Psoas muscle (tissue), 8 donors: ENCODE results near the gene MAGEF1. TPM values are rescaled to one million over a fixed set of nuclear protein-coding genes. Genes with fewer than 3 reads are reported as not detected.
A peak's percentile ranks its signal among the peaks of the same experiment; 100 is the strongest.

ENCODE experiments used
- ATAC-seq, 4 donors: fragments of 200-7000 bp; cut with Tn5 transposase; one replicate each; pipeline ENCODE4 v1.9.1; 2020; ENCODE audit warnings: moderate library complexity in 3 of 4, mild to moderate bottlenecking in 2 of 4
- DNase-seq, 2 donors: peaks; one replicate each; pipeline ENCODE4 v3.0.0-alpha.2; 2020
- H3K27ac ChIP-seq: fragments of 200-600 bp; one replicate; pipeline ENCODE4 v1.8.0; 2022
- H3K27me3 ChIP-seq, 3 donors: fragments of 200-600 bp in 1 of 3; one replicate each; pipeline versions ENCODE4 v1.6.1 to v1.8.0; 2013 to 2022; ENCODE audit warnings: low read length in 2 of 3, mild to moderate bottlenecking in 2 of 3, moderate library complexity in 1 of 3; ENCODE audit not compliant: insufficient read depth in 3 of 3
- H3K36me3 ChIP-seq, 2 donors: fragments of 200-600 bp in 1 of 2; one replicate each; pipeline versions ENCODE4 v1.6.1 to v1.8.0; 2013 to 2022; ENCODE audit warnings: low read depth in 1 of 2, mild to moderate bottlenecking in 1 of 2, moderate library complexity in 1 of 2; ENCODE audit not compliant: insufficient read depth in 1 of 2
- H3K4me1 ChIP-seq: fragments of 200-600 bp; one replicate; pipeline ENCODE4 v1.8.0; 2022
- H3K4me3 ChIP-seq: fragments of 200-600 bp; one replicate; pipeline ENCODE4 v1.8.0; 2022; ENCODE audit warnings: mild to moderate bottlenecking
- H3K9me3 ChIP-seq: fragments of 200-600 bp; one replicate; pipeline ENCODE4 v1.8.0; 2022
- WGBS, 3 donors: extraction: QIAGEN DNeasy Blood & Tissue Kit; methylation state at CpG; one replicate each; pipeline versions ENCODE4 v1.1.6 to v1.1.7; 2013; 5-methylcytosine and 5-hydroxymethylcytosine counted together
- intact Hi-C, 2 donors: fragments of 100-400 bp; cut with DNase I; formaldehyde crosslinking; loops; one replicate each; pipeline versions ENCODE4 v1.11.0 to v1.14.2; 2022
- polyA plus RNA-seq, 3 donors: library from polyadenylated mRNA; stranded (reverse); fragments of 200-250 nt; gene quantifications; one replicate each; pipeline ENCODE4 v1.2.3, GENCODE V29; 2013
- total RNA-seq, 4 donors: library from RNA; stranded (reverse); fragmentation: NEBNext Ultra II Directional in 2 of 4; extraction: Animal tissue kit (Norgen Biotek cat#: 25700) in 2 of 4; gene quantifications; one replicate each; pipeline versions ENCODE4 v1.2.1 to v1.2.4, GENCODE V29; 2021 to 2023
- TF ChIP-seq, protein P1 (sequence below): fragments of 200-600 bp; IDR thresholded peaks from one replicate; pipeline ENCODE4 v1.8.0; 2022; ENCODE audit warnings: antibody characterized with exemption
- donor health status: healthy with polysubstance abuse.
- donor health status: DM: no; HTN: no; CAD: no; lungs with moderate emphysema.
- donor health status: Bipolar disorder and iron deficiency.
- donor health status: healthy.
- donor health status: DM: yes; HTN: yes; CAD: no.
- donor health status: DM: no; HTN: no; CAD: no.
- donor health status: DM: no; HTN: no; CAD: no.
- donor health status: DM: yes; HTN: yes; CAD: no.

MAGEF1 gene
- total and polyA plus RNA-seq, 7 donors: 13.0 to 27.3 (median 17.6) TPM

DNA sequence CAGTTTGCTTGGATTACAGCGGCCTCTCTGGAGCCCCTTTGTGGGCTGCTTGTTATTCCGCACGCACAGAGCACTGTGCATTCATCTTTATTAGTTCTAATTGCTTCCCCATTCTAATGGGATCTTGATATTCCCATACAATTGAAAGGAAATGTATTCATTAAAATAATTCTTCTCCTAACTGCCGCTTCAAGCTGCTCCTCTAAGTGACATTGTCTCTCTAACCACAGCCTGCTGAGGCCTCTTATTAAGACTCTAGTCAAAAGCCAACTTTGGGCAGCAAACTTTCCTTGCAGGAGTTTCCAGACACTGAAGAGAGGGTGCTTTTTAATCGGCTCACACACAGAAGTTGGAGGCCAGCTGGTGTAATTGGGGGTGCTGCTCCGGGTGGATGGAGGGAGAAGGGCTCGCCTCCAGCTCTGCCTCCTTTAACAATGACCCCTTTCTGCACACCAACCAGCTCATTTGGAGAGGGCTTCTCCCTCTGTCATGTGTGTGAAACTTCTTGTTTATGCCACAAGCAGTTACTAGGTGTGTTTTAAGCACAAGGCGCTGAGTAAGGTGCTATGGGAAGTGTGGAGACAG, 5.6 kb upstream of the MAGEF1 start:
- no peak for ATAC-seq

DNA sequence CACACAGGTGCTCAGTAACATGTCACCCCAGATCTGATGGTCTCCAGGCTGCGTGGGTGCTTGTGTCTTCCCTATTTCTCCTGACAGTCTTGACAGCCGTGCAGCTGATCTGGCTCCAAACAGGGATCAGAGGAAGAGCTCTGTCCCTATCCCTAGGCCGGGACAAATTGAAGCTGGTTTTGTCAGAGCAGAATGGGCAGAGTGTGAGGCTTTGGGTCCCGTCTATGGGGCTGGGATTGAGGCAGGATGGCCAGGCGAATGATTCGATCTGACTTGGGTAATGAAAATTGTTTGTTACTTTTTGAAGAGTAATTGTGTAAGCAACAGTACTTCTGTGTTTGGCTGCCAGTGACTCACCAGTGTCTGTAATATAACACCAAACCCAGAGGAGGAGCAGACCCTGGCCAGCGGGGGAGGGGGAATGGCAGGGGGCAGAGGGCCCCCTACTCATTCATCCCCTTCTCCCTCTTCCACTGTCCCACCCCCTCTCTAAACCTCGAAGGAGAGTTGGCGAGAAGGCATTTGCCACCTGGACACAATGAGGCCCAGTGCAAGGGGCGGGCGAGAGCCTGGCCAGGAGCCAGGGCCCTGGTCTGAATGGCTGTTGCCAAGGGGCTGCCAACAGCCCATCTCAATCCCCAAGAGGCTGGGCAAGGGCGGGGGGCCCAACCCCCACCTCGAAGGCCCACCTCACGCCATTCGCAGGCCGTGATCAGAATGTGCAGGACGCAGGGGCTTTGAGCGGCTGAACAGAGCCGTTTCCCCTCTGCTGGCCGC, 4.9 kb upstream of the MAGEF1 start:
- intact Hi-C loops: no loop called here
- ATAC-seq (peak; percentile 52 to 70 (median 60)), DNase-seq (no peak)
- H3K36me3 ChIP-seq: no peaks in the 10 kb centered on the region
- 43 to 52% (median 49%) methylated on average over 19 to 20 of the region's 20 CpGs for WGBS, 3 donors
- no peaks in the 10 kb centered on the region for H3K27me3 ChIP-seq
- H3K9me3 ChIP-seq: no peaks in the 10 kb centered on the region
- peak overlapping the region; percentile 65 for H3K27ac ChIP-seq
- H3K4me1 ChIP-seq: peaks cover 16% of the 10 kb centered on the region
- TF ChIP-seq, protein P1, sequence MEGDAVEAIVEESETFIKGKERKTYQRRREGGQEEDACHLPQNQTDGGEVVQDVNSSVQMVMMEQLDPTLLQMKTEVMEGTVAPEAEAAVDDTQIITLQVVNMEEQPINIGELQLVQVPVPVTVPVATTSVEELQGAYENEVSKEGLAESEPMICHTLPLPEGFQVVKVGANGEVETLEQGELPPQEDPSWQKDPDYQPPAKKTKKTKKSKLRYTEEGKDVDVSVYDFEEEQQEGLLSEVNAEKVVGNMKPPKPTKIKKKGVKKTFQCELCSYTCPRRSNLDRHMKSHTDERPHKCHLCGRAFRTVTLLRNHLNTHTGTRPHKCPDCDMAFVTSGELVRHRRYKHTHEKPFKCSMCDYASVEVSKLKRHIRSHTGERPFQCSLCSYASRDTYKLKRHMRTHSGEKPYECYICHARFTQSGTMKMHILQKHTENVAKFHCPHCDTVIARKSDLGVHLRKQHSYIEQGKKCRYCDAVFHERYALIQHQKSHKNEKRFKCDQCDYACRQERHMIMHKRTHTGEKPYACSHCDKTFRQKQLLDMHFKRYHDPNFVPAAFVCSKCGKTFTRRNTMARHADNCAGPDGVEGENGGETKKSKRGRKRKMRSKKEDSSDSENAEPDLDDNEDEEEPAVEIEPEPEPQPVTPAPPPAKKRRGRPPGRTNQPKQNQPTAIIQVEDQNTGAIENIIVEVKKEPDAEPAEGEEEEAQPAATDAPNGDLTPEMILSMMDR: no peak
- peak overlapping the region; percentile 19 for H3K4me3 ChIP-seq

More for the DNA sequence above, 5.6 kb upstream of the MAGEF1 start:
- Histone ChIP-seq H3K27me3 (no peaks in the 10 kb centered on the region), H3K9me3 (no peaks in the 10 kb centered on the region), H3K4me1 (peaks cover 16% of the 10 kb centered on the region), H3K36me3 (no peaks in the 10 kb centered on the region), H3K27ac (peak overlapping the region; percentile 65), H3K4me3 (no peak overlapping the region)
- DNase-seq: no peak
- WGBS, 3 donors: 58 to 66% (median 65%) methylated on average over 8 of the region's 8 CpGs
- intact Hi-C loops: no loop called here
- TF ChIP-seq, protein P1: no peak

- no peak overlapping the region for H3K4me3 ChIP-seq
- intact Hi-C loops: no loop called here
- H3K9me3 ChIP-seq: no peaks in the 10 kb centered on the region
- no peaks in the 10 kb centered on the region for H3K36me3 ChIP-seq
- no peak for DNase-seq
- TF ChIP-seq, protein P1: no peak
- peak overlapping the region; percentile 65 for H3K27ac ChIP-seq
- H3K4me1 ChIP-seq: peaks cover 16% of the 10 kb centered on the region
- no peaks in the 10 kb centered on the region for H3K27me3 ChIP-seq
- ATAC-seq: no peak
- 71 to 90% (median 74%) methylated on average over 8 of the region's 8 CpGs for WGBS, 3 donors
Observed at GRCh38 chr3:184715943-184716621, 4.2 kb upstream of the MAGEF1 start.

DNA sequence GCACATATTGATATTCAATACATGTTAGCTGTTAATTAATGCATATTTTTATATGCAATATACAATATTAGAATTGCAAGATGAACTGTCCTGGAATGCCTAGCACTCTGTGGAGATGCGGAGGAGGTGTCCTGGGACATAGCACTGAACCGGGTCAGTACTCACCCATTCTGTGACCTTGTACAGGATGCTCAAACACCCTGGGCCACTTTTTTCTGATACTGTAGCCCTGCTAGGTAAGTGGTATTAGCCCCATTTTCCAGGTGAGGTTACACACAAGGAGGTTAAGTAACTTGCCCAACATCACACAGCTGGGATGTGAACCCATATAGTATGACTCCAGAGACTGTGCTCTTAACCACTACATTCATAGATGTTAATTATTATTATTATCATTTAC, 1.7 kb upstream of the MAGEF1 start:
- no peak overlapping the region for H3K4me3 ChIP-seq
- H3K9me3 ChIP-seq: no peaks in the 10 kb centered on the region
- H3K4me1 ChIP-seq: peaks cover 33% of the 10 kb centered on the region
- WGBS, 3 donors: 78 to 85% (median 82%) methylated on average over 2 of the region's 2 CpGs
- no peaks in the 10 kb centered on the region for H3K27me3 ChIP-seq
- ATAC-seq (no peak), DNase-seq (no peak)
- no peak overlapping the region for H3K27ac ChIP-seq
- TF ChIP-seq, protein P1: no peak
- H3K36me3 ChIP-seq: peaks cover 0 to 5% of the 10 kb centered on the region in 2 donors
- intact Hi-C loops: no loop called here
